GM19099 (cell line): Measurements from ENCODE around the gene BRAT1.
A peak's percentile ranks its signal among the peaks of the same experiment; 100 is the strongest.

Experiments used
- POLR2A ChIP-seq: IDR thresholded peaks from 3 replicates; pipeline ENCODE4 v1.6.1; 2011; ENCODE audit warnings: low read depth; ENCODE audit not compliant: insufficient read length; ENCODE audit errors: extremely low read depth

BRAT1 gene

GRCh38 chr7:2521952-2522591, 33.3 kb downstream of the BRAT1 start:
- no peak for TF ChIP-seq POLR2A

GRCh38 chr7:2521341-2521745, 34.0 kb downstream of the BRAT1 start:
- TF ChIP-seq POLR2A = no peak

- no peak for TF ChIP-seq POLR2A
Measured at GRCh38 chr7:2520761-2521290, 34.5 kb downstream of the BRAT1 start.

GRCh38 chr7:2520131-2520760, 35.1 kb downstream of the BRAT1 start:
- TF ChIP-seq POLR2A = no peak

GRCh38 chr7:2519119-2519930, 36.0 kb downstream of the BRAT1 start, which contains the start of gene LFNG:
LFNG (plus strand) TSS chr7:2519774; CDS start chr7:2519862, 88 bp downstream.
- TF ChIP-seq POLR2A = peak; percentile 77

DNA sequence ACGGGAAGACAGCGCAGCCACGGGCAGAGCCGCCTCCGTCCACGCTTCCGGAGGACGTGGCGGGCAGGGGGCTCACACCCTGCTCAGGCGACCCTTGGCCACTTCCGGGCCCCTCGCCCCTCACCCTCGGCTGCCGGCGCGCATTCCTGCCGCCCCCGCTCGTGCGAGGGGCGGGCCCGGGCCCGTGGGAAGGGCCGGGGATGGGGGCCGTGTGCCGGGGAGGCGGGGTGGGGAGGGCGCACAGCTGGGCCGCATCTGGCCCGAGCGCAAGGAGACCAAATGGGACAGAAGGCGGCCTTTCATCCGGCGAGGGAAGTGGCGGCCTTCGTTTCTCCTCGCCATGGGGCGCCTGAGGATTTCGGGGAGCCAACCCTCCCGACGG, 36.6 kb downstream of the BRAT1 start:
- no peak for TF ChIP-seq POLR2A

GRCh38 chr7:2517678-2518507, 37.4 kb downstream of the BRAT1 start:
- no peak for TF ChIP-seq POLR2A

GRCh38 chr7:2517026-2517425, 38.3 kb downstream of the BRAT1 start:
- TF ChIP-seq POLR2A = no peak

GRCh38 chr7:2516194-2516555, 39.1 kb downstream of the BRAT1 start:
- no peak for TF ChIP-seq POLR2A

DNA sequence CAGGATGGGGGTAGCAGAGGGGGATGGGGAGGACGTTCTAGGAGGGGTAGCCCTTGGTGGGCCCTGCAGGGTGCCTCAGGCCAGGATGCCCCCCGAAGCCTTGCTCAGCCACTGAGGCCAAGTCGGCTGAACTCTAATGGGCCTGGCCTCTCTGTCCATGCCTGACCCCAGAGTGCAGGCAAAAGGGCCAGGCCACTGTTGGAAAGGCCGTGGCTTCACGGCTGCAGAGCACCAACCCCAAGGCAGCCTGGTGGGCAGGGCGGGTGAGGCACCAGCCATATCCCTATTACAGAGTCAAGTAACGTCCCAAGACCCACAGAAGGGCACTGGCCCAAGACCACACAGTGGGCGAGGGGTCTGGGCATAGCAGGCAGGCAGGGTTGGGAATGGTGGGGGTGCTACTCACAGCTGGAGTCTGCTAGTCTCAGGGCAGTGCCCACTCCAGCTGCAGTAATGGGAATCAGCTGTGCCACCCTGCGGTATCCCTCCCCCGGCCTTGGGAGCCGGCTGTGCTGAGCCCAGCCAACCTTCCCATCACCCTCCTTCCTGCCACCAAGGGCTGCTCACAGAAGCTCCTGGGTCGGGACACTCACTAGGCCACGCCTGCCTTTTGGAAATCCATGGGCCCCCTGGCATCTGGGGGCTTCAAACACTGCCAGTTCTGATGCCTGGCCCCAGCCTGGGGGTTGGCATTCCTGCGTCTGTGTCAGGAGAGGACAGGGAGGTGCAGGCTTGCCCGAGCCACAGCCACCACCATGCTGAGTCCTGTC, 39.7 kb downstream of the BRAT1 start:
- TF ChIP-seq POLR2A = no peak

DNA sequence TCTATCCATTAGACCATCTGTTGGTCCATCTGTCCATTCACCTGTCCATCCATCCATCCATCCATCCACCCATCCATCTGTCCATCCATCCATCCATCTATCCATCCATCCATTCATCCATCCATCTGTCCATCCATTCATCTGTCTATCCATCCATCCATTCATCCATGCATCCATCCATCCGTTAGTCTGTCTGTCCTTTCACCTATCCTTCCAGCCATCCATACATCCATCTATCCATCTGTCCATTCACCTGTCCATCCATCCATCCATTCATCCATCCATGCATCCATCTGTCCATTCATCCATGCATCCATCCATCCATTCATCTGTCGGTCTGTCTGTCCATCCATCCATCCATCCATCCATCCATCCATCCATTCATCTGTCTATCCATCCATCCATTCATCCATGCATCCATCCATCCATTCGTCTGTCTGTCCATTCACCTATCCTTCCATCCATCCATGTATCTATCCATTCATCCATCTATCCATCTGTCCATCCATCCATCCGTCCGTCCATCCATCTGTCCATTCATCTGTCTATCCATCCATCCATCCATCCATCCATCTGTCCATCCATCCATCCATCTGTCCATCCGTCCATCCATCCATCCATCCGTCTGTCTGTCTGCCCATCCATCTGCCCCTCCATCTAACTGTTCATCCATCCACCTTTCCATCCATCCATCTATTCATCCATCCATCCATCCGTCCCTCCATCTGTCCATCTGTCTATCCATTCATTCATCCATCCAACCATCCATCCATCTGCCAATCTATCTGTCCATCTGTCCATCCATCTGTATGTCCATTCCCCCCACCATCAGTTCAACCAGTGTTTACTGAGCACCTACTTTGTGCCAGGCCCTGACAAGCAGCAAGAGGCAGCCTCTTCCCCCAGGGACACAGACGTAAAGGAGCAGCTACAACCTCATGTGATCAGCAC, 40.6 kb downstream of the BRAT1 start:
- TF ChIP-seq POLR2A = no peak

GRCh38 chr7:2513702-2514101, 41.6 kb downstream of the BRAT1 start:
- no peak for TF ChIP-seq POLR2A

- no peak for TF ChIP-seq POLR2A
Measured at GRCh38 chr7:2512713-2513112, 42.6 kb downstream of the BRAT1 start.

GRCh38 chr7:2512179-2512661, 43.1 kb downstream of the BRAT1 start:
- no peak for TF ChIP-seq POLR2A
